ENCODE data around the gene SLC25A29. TPM values are rescaled to one million over a fixed set of nuclear protein-coding genes. Genes with fewer than 3 reads are reported as not detected.
A peak's percentile ranks its signal among the peaks of the same experiment; 100 is the strongest.

Gene SLC25A29
- total and polyA plus RNA-seq, 2 of the 13 experiments (the other 11 are each of a cell fraction or from before 2014, with no cell fraction given) = 12.2 to 17.2 TPM

- Histone ChIP-seq H3K9ac (ENCODE audit: insufficient read depth, low read depth, low read length) (no peak overlapping the region), H3K27me3 (ENCODE audit: control insufficient read depth in 1 of 2, insufficient read depth in 2 of 2, low read length in 2 of 2) (no peaks in the 10 kb centered on the region; a peak in 2 of 5 replicates), H3K36me3 (replicated peaks in 1 of 2; ENCODE audit: control insufficient read depth in 1 of 2, insufficient read depth in 2 of 2, low read length in 2 of 2) (no peaks in the 10 kb centered on the region), H3K79me2 (ENCODE audit: insufficient read depth, low read length) (no peaks in the 10 kb centered on the region), H2AFZ (ENCODE audit: low read length) (no peak overlapping the region), H3K4me1 (ENCODE audit: insufficient read depth, low read length) (peaks cover 44% of the 10 kb centered on the region), H4K20me1 (ENCODE audit: insufficient read depth, low read length) (no peaks in the 10 kb centered on the region; the same call in 1 of the 2 replicates), H3K27ac (ENCODE audit: extremely low read length, insufficient read depth, low read length) (no peak overlapping the region), H3K4me2 (ENCODE audit: low read depth, low read length) (peak overlapping the region; percentile 83), H3K9me3 (ENCODE audit: low read length) (no peaks in the 10 kb centered on the region), H3K4me3 (replicated peaks in 1 of 3; ENCODE audit: insufficient read depth in 1 of 3, low read depth in 2 of 3, low read length in 3 of 3) (peak overlapping the region; percentile 64 to 81 (median 72))
- no peak for ATAC-seq
- CTCF ChIA-PET (ENCODE audit: low intra/inter-chr PET ratio, low total read pairs) = no interaction called here
- no peak for DNase-seq (ENCODE audit: low spot score)
- in situ Hi-C loops (cut with HindIII; ENCODE audit: extremely low pct_ligation_motif_present, low pct_unique_long_range_greater_than_20kb) (loop anchor here (5.0 kb wide), 1 partner anchor 72 kb away; the partner anchor contains the start of gene WDR25), intact Hi-C loops (cut with micrococcal nuclease; ENCODE audit: unreplicated experiment) (loop anchor here (2.0 kb wide), 1 partner anchor 14 kb away; no protein-coding TSS in a partner anchor)
- WGBS (ENCODE audit: low lambda C conversion rate) = 21% methylated on average over 20 of the region's 23 CpGs
- TSS peak; percentile 36 for BruUV-seq (replicated peaks)
- POLR2A ChIA-PET = interaction anchor here (0.6 to 1.3 kb wide), 2 partner anchors 9 to 14 kb away, joined by 3 to 7 read pairs; no protein-coding TSS in a partner anchor
- FAIRE-seq = peak; percentile 39
- TF ChIP-seq MAFK (conservative IDR thresholded peaks at IDR 0.05 in 1 of 2, IDR thresholded peaks at IDR 0.05 in 1 of 2; ENCODE audit: low read length in 2 of 2) (no peak), ZFY (CRISPR knock-in tag; IDR thresholded peaks at IDR 0.05) (0 out of 2 replicates have a peak, but pooled peaks have one; percentile 24), SP2 (CRISPR knock-in tag; IDR thresholded peaks at IDR 0.05) (no peak), ZHX1 (CRISPR knock-in tag; IDR thresholded peaks at IDR 0.05; ENCODE audit: low read depth) (0 out of 2 replicates have a peak, but pooled peaks have one; percentile 6), ZNF598 (CRISPR knock-in tag; IDR thresholded peaks at IDR 0.05; ENCODE audit: borderline replicate concordance) (no peak), ZFP36L1 (CRISPR knock-in tag; IDR thresholded peaks at IDR 0.05) (no peak), EEA1 (CRISPR knock-in tag; IDR thresholded peaks at IDR 0.05; ENCODE audit: borderline replicate concordance) (no peak), ZNF670 (CRISPR knock-in tag; IDR thresholded peaks at IDR 0.05; ENCODE audit: borderline replicate concordance) (no peak), HES4 (CRISPR knock-in tag; IDR thresholded peaks at IDR 0.05; ENCODE audit: borderline replicate concordance) (no peak), NR2F1 (CRISPR knock-in tag; IDR thresholded peaks at IDR 0.05) (no peak), ZNF619 (CRISPR knock-in tag; IDR thresholded peaks at IDR 0.05) (no peak), SNAPC5 (CRISPR knock-in tag; IDR thresholded peaks at IDR 0.05; ENCODE audit: borderline replicate concordance) (no peak), UBTF (CRISPR knock-in tag; IDR thresholded peaks at IDR 0.05) (no peak), PHB2 (IDR thresholded peaks at IDR 0.05; ENCODE audit: partially characterized antibody) (no peak), ZEB1 (IDR thresholded peaks at IDR 0.05; ENCODE audit: insufficient replicate concordance, low read depth) (no peak)
- TF ChIP-seq, protein P1, sequence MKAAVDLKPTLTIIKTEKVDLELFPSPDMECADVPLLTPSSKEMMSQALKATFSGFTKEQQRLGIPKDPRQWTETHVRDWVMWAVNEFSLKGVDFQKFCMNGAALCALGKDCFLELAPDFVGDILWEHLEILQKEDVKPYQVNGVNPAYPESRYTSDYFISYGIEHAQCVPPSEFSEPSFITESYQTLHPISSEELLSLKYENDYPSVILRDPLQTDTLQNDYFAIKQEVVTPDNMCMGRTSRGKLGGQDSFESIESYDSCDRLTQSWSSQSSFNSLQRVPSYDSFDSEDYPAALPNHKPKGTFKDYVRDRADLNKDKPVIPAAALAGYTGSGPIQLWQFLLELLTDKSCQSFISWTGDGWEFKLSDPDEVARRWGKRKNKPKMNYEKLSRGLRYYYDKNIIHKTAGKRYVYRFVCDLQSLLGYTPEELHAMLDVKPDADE (CRISPR knock-in tag; IDR thresholded peaks at IDR 0.05) = no peak
Observed at GRCh38 chr14:100304825-100305323, 1.4 kb downstream of the SLC25A29 start.
